A549 (cell line): Measurements from ENCODE around the gene ABCF2. TPM values are rescaled to one million over a fixed set of nuclear protein-coding genes. Genes with fewer than 3 reads are reported as not detected.

Source experiments
- ATAC-seq, 2 experiments: fragments of 200-7000 bp in 1 of 2; fragments of >200 bp in 1 of 2; cut with Nextera tagmentation in 1 of 2; cut with Tn5 transposase in 1 of 2; 3 replicates each; pipeline versions ENCODE4 v1.8.0 to v1.9.1; 2018 to 2020; ENCODE audit warnings: mild to moderate bottlenecking in 1 of 2, moderate library complexity in 1 of 2
- CTCF ChIA-PET: fragments of 300-600 bp; sonication (Branson Sonifier 250); formaldehyde crosslinking; extraction: SDS; loops from one replicate; lab custom pipeline; 2021; ENCODE audit warnings: antibody characterized with exemption, inconsistent platforms; lab: Yijun Ruan, JAX
- POLR2A ChIA-PET: fragments of 350-600 bp; formaldehyde crosslinking; extraction: SDS; loops from one replicate; lab custom pipeline; 2021; ENCODE audit warnings: antibody characterized with exemption, inconsistent platforms; lab: Yijun Ruan, JAX
- DNase-seq, 2 experiments: peaks; one replicate each; pipeline versions ENCODE4 v3.0.0 to v3.0.0-alpha.2; 2011 to 2016; ENCODE audit warnings: low read depth in 1 of 2, low spot score in 1 of 2
- FAIRE-seq: peaks from 2 replicates; lab custom pipeline; 2011; peaks lifted over from hg19 to GRCh38; lab: Jason Lieb, UNC
- H3K27ac ChIP-seq, 2 experiments: fragments of >200 bp; sonication (Bioruptor Twin); formaldehyde crosslinking; 3 replicates each; pipeline ENCODE4 v1.5.1; 2016 to 2017
- H3K4me1 ChIP-seq: fragments of >200 bp; sonication (Bioruptor Twin); formaldehyde crosslinking; 3 replicates; pipeline ENCODE4 v1.6.1; 2016
- H3K4me2 ChIP-seq: fragments of >200 bp; sonication (Bioruptor Twin); formaldehyde crosslinking; 3 replicates; pipeline ENCODE4 v1.6.1; 2016
- H3K4me3 ChIP-seq: fragments of >200 bp; sonication (Bioruptor Twin); formaldehyde crosslinking; 3 replicates; pipeline ENCODE4 v1.5.1; 2016
- H3K9me3 ChIP-seq: fragments of >200 bp; sonication (Bioruptor Twin); formaldehyde crosslinking; 3 replicates; pipeline ENCODE4 v1.6.1; 2016
- CEBPB ChIP-seq, 2 experiments: fragments of >200 bp in 1 of 2; sonication (Bioruptor Twin) in 1 of 2; formaldehyde crosslinking in 1 of 2; IDR thresholded peaks; 2 replicates each; pipeline ENCODE4 v1.6.1; 2012 to 2016
- EHF ChIP-seq: fragments of 250-450 bp; sonication (Bioruptor Pico); IDR thresholded peaks from 2 replicates; pipeline ENCODE4 v1.5.0; 2020; ENCODE audit warnings: mild to moderate bottlenecking
- EHMT2 ChIP-seq: fragments of 200-600 bp; sonication (generic); IDR thresholded peaks from 2 replicates; pipeline ENCODE4 v1.6.1; 2016; ENCODE audit warnings: antibody characterized with exemption, low read depth, mild to moderate bottlenecking, moderate library complexity
- EP300 ChIP-seq, 2 experiments: fragments of >200 bp; sonication (Bioruptor Twin); formaldehyde crosslinking; IDR thresholded peaks; 2 replicates in 1 of 2; 3 replicates in 1 of 2; pipeline ENCODE4 v1.6.1; 2016 to 2017
- FOSL2 ChIP-seq, 2 experiments: fragments of 450-650 bp in 1 of 2; fragments of >200 bp in 1 of 2; sonication (Bioruptor Twin) in 1 of 2; formaldehyde crosslinking; IDR thresholded peaks; 2 replicates each; pipeline versions ENCODE4 v1.5.0 to v1.6.1; 2016 to 2020; ENCODE audit warnings: mild to moderate bottlenecking in 1 of 2, moderate library complexity in 1 of 2
- FOXS1 ChIP-seq: fragments of 250-450 bp; sonication (Bioruptor Pico); IDR thresholded peaks from 2 replicates; pipeline ENCODE4 v1.5.0; 2020; ENCODE audit warnings: mild to moderate bottlenecking, moderate library complexity
- GATA3 ChIP-seq: IDR thresholded peaks from 2 replicates; pipeline ENCODE4 v1.6.1; 2012; ENCODE audit warnings: borderline replicate concordance
- HEYL ChIP-seq: fragments of 250-450 bp; sonication (Bioruptor Pico); IDR thresholded peaks from 2 replicates; pipeline ENCODE4 v1.8.0; 2021; ENCODE audit warnings: mild to moderate bottlenecking, moderate library complexity
- HOXA7 ChIP-seq: fragments of 250-450 bp; sonication (Bioruptor Pico); IDR thresholded peaks from 2 replicates; pipeline ENCODE4 v1.5.0; 2020; ENCODE audit warnings: mild to moderate bottlenecking, moderate library complexity
- HOXB13 ChIP-seq: fragments of 250-450 bp; sonication (Bioruptor Pico); IDR thresholded peaks from 2 replicates; pipeline ENCODE4 v1.5.0; 2020; ENCODE audit warnings: low read depth, mild to moderate bottlenecking, moderate library complexity
- JUNB ChIP-seq: fragments of >200 bp; sonication (Bioruptor Twin); formaldehyde crosslinking; IDR thresholded peaks from 2 replicates; pipeline ENCODE4 v1.6.1; 2016
- KDM5A ChIP-seq: fragments of 200-600 bp; sonication (generic); IDR thresholded peaks from 2 replicates; pipeline ENCODE4 v1.6.1; 2016; ENCODE audit warnings: antibody characterized with exemption, mild to moderate bottlenecking
- MAFK ChIP-seq: fragments of 450-650 bp; IDR thresholded peaks from 2 replicates; pipeline ENCODE4 v1.6.1; 2014; ENCODE audit not compliant: partially characterized antibody
- NFE2L2 ChIP-seq: fragments of 150-350 bp; conservative IDR thresholded peaks from 2 replicates; pipeline ENCODE4 v1.6.1; 2014; ENCODE audit warnings: low read length
- NPAS2 ChIP-seq: fragments of 250-450 bp; sonication (Bioruptor Pico); IDR thresholded peaks from 2 replicates; pipeline ENCODE4 v1.8.0; 2022; ENCODE audit warnings: mild to moderate bottlenecking, moderate library complexity, borderline replicate concordance
- NR3C1 ChIP-seq: fragments of >200 bp; sonication (Bioruptor Twin); formaldehyde crosslinking; IDR thresholded peaks from 3 replicates; pipeline ENCODE4 v1.6.1; 2017
- RARB ChIP-seq: fragments of 250-450 bp; sonication (Bioruptor Pico); IDR thresholded peaks from 2 replicates; pipeline ENCODE4 v1.8.0; 2021; ENCODE audit warnings: mild to moderate bottlenecking, moderate library complexity
- RFX5 ChIP-seq: fragments of 450-650 bp; IDR thresholded peaks from 2 replicates; pipeline ENCODE4 v1.7.1; 2014; ENCODE audit warnings: antibody characterized with exemption, mild to moderate bottlenecking, moderate library complexity
- RNF2 ChIP-seq: fragments of 200-600 bp; sonication (generic); IDR thresholded peaks from 2 replicates; pipeline ENCODE4 v1.6.1; 2016; ENCODE audit warnings: low read depth, mild to moderate bottlenecking, antibody characterized with exemption, moderate library complexity, borderline replicate concordance
- SMC3 ChIP-seq: fragments of >200 bp; sonication (Bioruptor Twin); formaldehyde crosslinking; IDR thresholded peaks from 3 replicates; pipeline ENCODE4 v1.6.1; 2018; ENCODE audit warnings: inconsistent platforms
- SREBF2 ChIP-seq: fragments of 450-650 bp; IDR thresholded peaks from 2 replicates; pipeline ENCODE4 v1.6.1; 2014; ENCODE audit warnings: mild to moderate bottlenecking, moderate library complexity
- TP53 ChIP-seq: fragments of 250-450 bp; sonication (Bioruptor Pico); IDR thresholded peaks from 2 replicates; pipeline ENCODE4 v1.5.0; 2021; ENCODE audit warnings: mild to moderate bottlenecking, moderate library complexity
- ZNF302 ChIP-seq: fragments of 250-450 bp; sonication (Bioruptor Pico); IDR thresholded peaks from 2 replicates; pipeline ENCODE4 v1.9.0; 2021; ENCODE audit warnings: inconsistent platforms, mild to moderate bottlenecking, moderate library complexity
- ZSCAN20 ChIP-seq: fragments of 250-450 bp; sonication (Bioruptor Pico); IDR thresholded peaks from 2 replicates; pipeline ENCODE4 v1.8.0; 2022; ENCODE audit warnings: mild to moderate bottlenecking, moderate library complexity
- WGBS: methylation state at CpG from one replicate; pipeline ENCODE4 v1.1.6; 2017; ENCODE audit errors: missing lambda C conversion rate; 5-methylcytosine and 5-hydroxymethylcytosine counted together
- polyA plus RNA-seq, 4 experiments: library from polyadenylated mRNA; depleted of rRNA in 3 of 4; stranded (reverse); fragments of >200 nt; fragmentation: RNase III in 1 of 4; extraction: RNeasy Plus Mini Kit Qiagen cat#74134 plus additional on column Dnase treatment in 1 of 4; gene quantifications; 2 replicates in 3 of 4; 3 replicates in 1 of 4; pipeline ENCODE4 v1.2.3, GENCODE V29; 2011 to 2017
- TF ChIP-seq, protein P1 (sequence below): fragments of 250-450 bp; sonication (Bioruptor Pico); IDR thresholded peaks from 2 replicates; pipeline ENCODE4 v1.5.0; 2020; ENCODE audit warnings: low read depth, mild to moderate bottlenecking, moderate library complexity
- TF ChIP-seq, protein P2 (sequence below): fragments of >200 bp; sonication (Bioruptor Twin); formaldehyde crosslinking; IDR thresholded peaks from 2 replicates; pipeline ENCODE4 v1.6.1; 2016
- TF ChIP-seq, protein P3 (sequence below): fragments of >200 bp; sonication (Bioruptor Twin); formaldehyde crosslinking; IDR thresholded peaks from 3 replicates; pipeline ENCODE4 v1.6.1; 2016
- TF ChIP-seq, protein P4 (sequence below): IDR thresholded peaks from 2 replicates; pipeline ENCODE4 v1.6.1; 2012

The ABCF2 gene
- polyA plus RNA-seq, 2 of the 4 experiments (the other 2 are of a cell fraction), result 47.8 to 70.9 TPM

DNA sequence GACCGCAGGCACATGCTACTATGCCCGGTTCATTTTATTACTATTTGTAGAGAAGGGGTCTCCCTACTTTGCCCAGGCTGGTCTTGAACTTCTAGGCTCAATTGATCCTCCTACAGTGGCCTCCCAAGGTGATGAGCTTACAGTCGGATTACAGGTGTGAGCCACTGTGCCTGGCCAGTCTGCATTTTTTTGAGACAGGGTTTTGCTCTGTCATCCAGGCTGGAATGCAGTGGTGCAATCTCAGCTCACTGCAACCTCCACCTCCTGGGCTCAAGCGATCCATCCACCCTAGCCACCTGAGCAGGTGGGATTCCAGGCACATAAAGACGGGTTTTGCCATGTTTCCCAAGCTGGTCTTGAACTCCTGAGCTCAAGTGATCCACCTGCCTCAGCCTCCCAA lies 14.4 kb downstream of the ABCF2 start:
- Histone ChIP-seq H3K4me3 (no peak overlapping the region), H3K4me1 (no peaks in the 10 kb centered on the region), H3K4me2 (no peak overlapping the region), H3K27ac (no peak overlapping the region), H3K9me3 (no peaks in the 10 kb centered on the region)
- no peak for ATAC-seq
- ChIA-PET POLR2A (interaction anchor here (1.0 kb wide), 1 partner anchor 14 kb away, joined by 3 read pairs; the partner anchor contains the start of gene ABCF2), CTCF (interaction anchor here (0.7 to 1.5 kb wide), 5 partner anchors 10 to 102 kb away, joined by 3 to 5 read pairs (median 4); no protein-coding TSS in a partner anchor)
- WGBS, result 89% methylated on average over 5 of the region's 5 CpGs
- no peak for DNase-seq
- TF ChIP-seq RNF2, result no peak
- no peak for FAIRE-seq

DNA sequence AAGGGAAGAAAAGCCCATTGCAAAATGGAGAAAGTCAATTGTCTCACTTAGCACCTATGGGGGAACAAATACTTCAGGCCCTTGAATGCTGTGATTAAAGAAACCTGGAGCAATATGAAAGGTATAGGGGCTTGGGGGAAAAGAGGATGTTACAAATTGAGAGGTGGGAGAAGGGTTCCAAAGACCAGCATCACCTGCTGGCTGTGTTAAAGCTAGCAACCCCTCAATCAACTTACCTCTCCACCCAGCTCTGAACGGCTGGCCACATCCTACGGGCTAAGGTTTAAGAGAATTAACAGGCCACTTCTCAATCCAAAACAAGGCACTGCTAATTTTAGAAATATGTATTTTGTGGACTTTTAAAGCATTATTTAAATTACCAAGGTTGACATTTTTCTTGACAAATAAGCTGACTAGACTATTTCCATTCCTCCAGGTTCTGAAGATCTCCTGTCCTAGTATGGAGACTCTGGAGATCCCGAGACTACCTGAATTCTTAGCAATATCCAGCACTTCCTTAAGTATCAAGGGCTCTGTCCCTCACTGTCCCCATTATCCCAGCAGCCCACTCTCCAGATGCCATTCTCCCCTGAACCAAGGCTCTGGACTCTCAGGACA lies 15.7 kb downstream of the ABCF2 start:
- Histone ChIP-seq H3K4me1 (no peaks in the 10 kb centered on the region), H3K4me3 (no peak overlapping the region), H3K4me2 (no peak overlapping the region), H3K27ac (no peak overlapping the region), H3K9me3 (no peaks in the 10 kb centered on the region)
- TF ChIP-seq ZSCAN20 (CRISPR knock-in tag), result no peak
- peak; percentile 92 for TF ChIP-seq MAFK
- CTCF ChIA-PET, result interaction anchor here (0.8 to 1.3 kb wide), 3 partner anchors 33 to 93 kb away, joined by 3 to 5 read pairs (median 3); no protein-coding TSS in a partner anchor
- no peak for FAIRE-seq
- no peak for DNase-seq
- POLR2A ChIA-PET, result no interaction called here
- no peak for ATAC-seq
- WGBS, result 87% methylated on average over 3 of the region's 3 CpGs

DNA sequence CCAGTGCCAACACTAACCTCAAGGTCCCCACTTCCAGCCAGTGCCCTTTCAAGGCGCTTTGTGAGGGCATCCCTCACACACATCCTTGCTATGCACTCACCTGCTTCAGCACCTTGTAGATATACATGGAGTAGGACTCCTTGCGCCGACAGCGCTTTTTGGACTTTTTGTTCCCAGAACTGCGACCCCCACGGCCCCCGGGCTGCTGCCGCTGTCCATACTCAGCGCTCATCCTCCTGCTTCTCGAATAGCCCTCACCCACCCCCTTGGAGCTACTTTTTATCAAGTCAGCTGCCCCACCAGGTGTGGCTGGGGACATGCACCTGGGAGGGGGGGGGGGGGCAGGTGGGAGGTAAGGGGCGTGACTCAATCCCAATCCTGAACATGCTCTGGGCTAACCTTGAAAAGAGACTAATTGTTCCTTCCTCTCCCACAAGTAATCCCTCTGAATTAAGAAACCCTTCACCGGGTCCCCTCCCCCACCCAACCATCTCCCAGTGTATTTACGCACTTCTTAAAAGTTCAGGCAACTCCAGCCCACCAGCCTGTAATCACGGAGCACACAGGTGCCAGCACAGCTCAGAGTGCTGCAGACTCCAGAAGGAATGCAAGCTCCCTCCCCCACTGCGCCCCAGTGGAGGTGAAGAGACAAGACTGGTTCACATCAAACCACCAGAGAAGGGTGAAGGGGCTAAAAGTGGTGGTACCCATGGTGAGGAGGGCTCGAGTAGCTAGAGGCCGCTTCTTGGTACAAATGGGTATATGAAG lies 16.7 kb downstream of the ABCF2 start, which contains the start of gene H2BK1:
TSS of gene H2BK1 (minus strand) at position 402 of the 768 bp plus-strand sequence. CDS start at position 232, 170 bp downstream.
- POLR2A ChIA-PET, result no interaction called here
- CTCF ChIA-PET, result interaction anchor here (0.7 to 0.8 kb wide), 2 partner anchors 44 to 94 kb away, joined by 3 read pairs; no protein-coding TSS in a partner anchor

DNA sequence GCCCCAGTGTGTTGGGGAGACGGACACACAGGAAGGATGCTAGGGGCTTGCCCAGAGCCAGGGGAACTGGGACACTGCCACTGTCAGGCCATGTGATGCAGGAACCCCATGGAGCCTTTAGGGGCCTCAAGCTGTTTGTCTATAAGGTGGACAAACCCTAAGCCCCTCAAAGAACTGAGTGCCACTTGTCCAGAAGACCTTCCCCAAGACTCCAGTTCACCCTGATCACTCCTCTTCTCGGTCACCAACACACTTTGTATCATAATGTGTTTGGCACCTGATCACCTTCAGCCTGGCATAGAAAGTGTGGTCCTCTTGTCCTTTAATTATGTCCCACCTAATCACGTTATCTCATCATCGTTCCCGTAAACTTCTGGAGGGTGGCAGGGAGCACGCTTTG lies 17.4 kb downstream of the ABCF2 start:
- CTCF ChIA-PET, result interaction anchor here (0.7 to 2.1 kb wide), 2 partner anchors 10 to 35 kb away, joined by 3 to 6 read pairs; no protein-coding TSS in a partner anchor
- no peak for FAIRE-seq

More for the DNA sequence above, 16.7 kb downstream of the ABCF2 start, which contains the start of gene H2BK1:
- Histone ChIP-seq H3K9me3 (no peaks in the 10 kb centered on the region), H3K4me1 (no peaks in the 10 kb centered on the region), H3K27ac (no peak within 1 kb of the TSS), H3K4me3 (no peak within 1 kb of the TSS), H3K4me2 (no peak within 1 kb of the TSS)
- TF ChIP-seq EP300 (IDR thresholded peaks at IDR 0.05), result no peak
- TF ChIP-seq NFE2L2, result no peak
- no peak for TF ChIP-seq RARB (CRISPR knock-in tag)
- TF ChIP-seq FOSL2 (IDR thresholded peaks at IDR 0.05), result no peak
- TF ChIP-seq FOSL2 (CRISPR knock-in tag; IDR thresholded peaks at IDR 0.05), result no peak
- no peak for TF ChIP-seq ZNF302
- TF ChIP-seq HOXB13 (CRISPR knock-in tag), result no peak
- TF ChIP-seq NR3C1, result no peak
- TF ChIP-seq SMC3, result no peak
- TF ChIP-seq MAFK, result no peak
- TF ChIP-seq NPAS2 (CRISPR knock-in tag), result no peak
- TF ChIP-seq TP53 (CRISPR knock-in tag), result no peak
- TF ChIP-seq, protein P1, sequence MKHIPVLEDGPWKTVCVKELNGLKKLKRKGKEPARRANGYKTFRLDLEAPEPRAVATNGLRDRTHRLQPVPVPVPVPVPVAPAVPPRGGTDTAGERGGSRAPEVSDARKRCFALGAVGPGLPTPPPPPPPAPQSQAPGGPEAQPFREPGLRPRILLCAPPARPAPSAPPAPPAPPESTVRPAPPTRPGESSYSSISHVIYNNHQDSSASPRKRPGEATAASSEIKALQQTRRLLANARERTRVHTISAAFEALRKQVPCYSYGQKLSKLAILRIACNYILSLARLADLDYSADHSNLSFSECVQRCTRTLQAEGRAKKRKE (CRISPR knock-in tag), result no peak
- TF ChIP-seq, protein P2, sequence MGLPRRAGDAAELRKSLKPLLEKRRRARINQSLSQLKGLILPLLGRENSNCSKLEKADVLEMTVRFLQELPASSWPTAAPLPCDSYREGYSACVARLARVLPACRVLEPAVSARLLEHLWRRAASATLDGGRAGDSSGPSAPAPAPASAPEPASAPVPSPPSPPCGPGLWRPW, result no peak
- TF ChIP-seq JUNB, result no peak
- TF ChIP-seq EHMT2, result no peak
- ATAC-seq, result no peak
- FAIRE-seq, result no peak
- DNase-seq, result no peak
- WGBS, result 88% methylated on average over 17 of the region's 17 CpGs

More for the DNA sequence above, 17.4 kb downstream of the ABCF2 start:
- POLR2A ChIA-PET, result no interaction called here
- WGBS, result 92% methylated on average over 6 of the region's 6 CpGs
- Histone ChIP-seq H3K4me3 (no peak overlapping the region), H3K4me2 (no peak overlapping the region), H3K4me1 (no peaks in the 10 kb centered on the region), H3K9me3 (no peaks in the 10 kb centered on the region), H3K27ac (no peak overlapping the region)
- ATAC-seq (no peak), DNase-seq (no peak)
- TF ChIP-seq FOXS1 (CRISPR knock-in tag), result no peak
- TF ChIP-seq, protein P3, sequence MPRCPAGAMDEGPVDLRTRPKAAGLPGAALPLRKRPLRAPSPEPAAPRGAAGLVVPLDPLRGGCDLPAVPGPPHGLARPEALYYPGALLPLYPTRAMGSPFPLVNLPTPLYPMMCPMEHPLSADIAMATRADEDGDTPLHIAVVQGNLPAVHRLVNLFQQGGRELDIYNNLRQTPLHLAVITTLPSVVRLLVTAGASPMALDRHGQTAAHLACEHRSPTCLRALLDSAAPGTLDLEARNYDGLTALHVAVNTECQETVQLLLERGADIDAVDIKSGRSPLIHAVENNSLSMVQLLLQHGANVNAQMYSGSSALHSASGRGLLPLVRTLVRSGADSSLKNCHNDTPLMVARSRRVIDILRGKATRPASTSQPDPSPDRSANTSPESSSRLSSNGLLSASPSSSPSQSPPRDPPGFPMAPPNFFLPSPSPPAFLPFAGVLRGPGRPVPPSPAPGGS, result no peak
- no peak for TF ChIP-seq SREBF2
- no peak for TF ChIP-seq EP300 (IDR thresholded peaks at IDR 0.05)
- no peak for TF ChIP-seq RFX5
- TF ChIP-seq, protein P4, sequence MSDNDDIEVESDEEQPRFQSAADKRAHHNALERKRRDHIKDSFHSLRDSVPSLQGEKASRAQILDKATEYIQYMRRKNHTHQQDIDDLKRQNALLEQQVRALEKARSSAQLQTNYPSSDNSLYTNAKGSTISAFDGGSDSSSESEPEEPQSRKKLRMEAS, result no peak
- TF ChIP-seq EHF (CRISPR knock-in tag), result no peak
- TF ChIP-seq KDM5A, result no peak
- TF ChIP-seq HOXA7 (CRISPR knock-in tag), result no peak
- TF ChIP-seq GATA3, result no peak
- TF ChIP-seq CEBPB (IDR thresholded peaks at IDR 0.05), result no peak
- TF ChIP-seq HEYL (CRISPR knock-in tag), result no peak
- no peak for TF ChIP-seq NFE2L2
